ENCODE data around the gene SMIM21.

Gene SMIM21

GRCh38 chr18:75409806-75410205 lies 17.7 kb downstream of the SMIM21 start:
- TF ChIP-seq, protein P1, sequence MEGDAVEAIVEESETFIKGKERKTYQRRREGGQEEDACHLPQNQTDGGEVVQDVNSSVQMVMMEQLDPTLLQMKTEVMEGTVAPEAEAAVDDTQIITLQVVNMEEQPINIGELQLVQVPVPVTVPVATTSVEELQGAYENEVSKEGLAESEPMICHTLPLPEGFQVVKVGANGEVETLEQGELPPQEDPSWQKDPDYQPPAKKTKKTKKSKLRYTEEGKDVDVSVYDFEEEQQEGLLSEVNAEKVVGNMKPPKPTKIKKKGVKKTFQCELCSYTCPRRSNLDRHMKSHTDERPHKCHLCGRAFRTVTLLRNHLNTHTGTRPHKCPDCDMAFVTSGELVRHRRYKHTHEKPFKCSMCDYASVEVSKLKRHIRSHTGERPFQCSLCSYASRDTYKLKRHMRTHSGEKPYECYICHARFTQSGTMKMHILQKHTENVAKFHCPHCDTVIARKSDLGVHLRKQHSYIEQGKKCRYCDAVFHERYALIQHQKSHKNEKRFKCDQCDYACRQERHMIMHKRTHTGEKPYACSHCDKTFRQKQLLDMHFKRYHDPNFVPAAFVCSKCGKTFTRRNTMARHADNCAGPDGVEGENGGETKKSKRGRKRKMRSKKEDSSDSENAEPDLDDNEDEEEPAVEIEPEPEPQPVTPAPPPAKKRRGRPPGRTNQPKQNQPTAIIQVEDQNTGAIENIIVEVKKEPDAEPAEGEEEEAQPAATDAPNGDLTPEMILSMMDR (IDR thresholded peaks at IDR 0.05; ENCODE audit: low read depth, low read length, missing control alignments) = no peak
- H3K4me3 ChIP-seq (replicated peaks; ENCODE audit: low read depth, low read length) = no peak overlapping the region
- no peak for DNase-seq (ENCODE audit: extremely low read depth, low read depth)

DNA sequence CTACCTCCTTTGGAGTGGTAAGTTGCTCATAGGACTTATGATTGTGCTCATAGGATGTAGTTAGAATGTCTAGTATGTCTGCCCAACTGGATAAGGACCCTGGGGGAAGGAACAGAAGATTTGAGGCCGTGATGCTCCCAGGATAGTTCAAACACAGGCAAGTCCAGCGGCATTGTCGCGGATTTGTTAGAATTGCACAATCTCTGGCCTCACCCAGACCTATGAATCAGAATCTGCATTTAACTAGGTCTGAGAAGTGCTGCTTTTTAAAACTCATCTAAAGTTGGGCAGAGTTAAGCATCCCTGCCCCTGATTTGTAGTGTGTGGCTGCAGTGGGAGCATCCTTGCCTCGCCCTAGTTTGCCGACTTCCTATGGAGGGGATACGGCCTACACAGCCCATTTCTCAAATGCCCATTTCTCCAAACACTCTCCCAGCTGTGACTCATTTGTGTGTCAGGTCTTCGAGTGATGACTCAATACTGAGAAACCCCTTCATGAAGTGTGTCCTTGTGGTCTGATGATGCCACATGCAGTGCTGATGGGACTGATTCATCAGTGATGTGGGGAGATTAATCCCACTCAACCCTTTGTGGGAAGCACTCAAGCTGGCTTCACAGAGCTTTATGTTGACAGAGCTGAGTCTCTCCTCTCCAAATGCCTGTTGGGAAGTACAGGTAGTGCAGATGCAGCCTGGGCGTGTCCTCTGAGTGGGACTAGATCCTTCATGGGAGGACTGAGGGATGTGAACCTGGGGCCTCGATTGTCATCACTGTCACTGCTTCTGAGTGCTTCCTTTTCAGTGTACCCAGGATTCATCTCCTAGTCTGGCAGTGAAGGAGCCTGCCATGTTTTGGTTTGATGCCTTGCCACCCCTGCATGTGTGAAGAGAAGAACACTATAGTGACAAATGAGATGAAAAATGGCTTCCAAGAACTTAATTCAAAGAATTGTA lies 18.7 kb downstream of the SMIM21 start:
- TF ChIP-seq, protein P1 (IDR thresholded peaks at IDR 0.05; ENCODE audit: low read depth, low read length, missing control alignments) = no peak
- DNase-seq (ENCODE audit: extremely low read depth, low read depth) = peak; percentile 96
- H3K4me3 ChIP-seq (replicated peaks; ENCODE audit: low read depth, low read length) = no peak overlapping the region

GRCh38 chr18:75407468-75408437 lies 19.8 kb downstream of the SMIM21 start:
- TF ChIP-seq, protein P1 (IDR thresholded peaks at IDR 0.05; ENCODE audit: low read depth, low read length, missing control alignments) = no peak
- DNase-seq (ENCODE audit: extremely low read depth, low read depth) = no peak
- no peak overlapping the region for H3K4me3 ChIP-seq (replicated peaks; ENCODE audit: low read depth, low read length)

DNA sequence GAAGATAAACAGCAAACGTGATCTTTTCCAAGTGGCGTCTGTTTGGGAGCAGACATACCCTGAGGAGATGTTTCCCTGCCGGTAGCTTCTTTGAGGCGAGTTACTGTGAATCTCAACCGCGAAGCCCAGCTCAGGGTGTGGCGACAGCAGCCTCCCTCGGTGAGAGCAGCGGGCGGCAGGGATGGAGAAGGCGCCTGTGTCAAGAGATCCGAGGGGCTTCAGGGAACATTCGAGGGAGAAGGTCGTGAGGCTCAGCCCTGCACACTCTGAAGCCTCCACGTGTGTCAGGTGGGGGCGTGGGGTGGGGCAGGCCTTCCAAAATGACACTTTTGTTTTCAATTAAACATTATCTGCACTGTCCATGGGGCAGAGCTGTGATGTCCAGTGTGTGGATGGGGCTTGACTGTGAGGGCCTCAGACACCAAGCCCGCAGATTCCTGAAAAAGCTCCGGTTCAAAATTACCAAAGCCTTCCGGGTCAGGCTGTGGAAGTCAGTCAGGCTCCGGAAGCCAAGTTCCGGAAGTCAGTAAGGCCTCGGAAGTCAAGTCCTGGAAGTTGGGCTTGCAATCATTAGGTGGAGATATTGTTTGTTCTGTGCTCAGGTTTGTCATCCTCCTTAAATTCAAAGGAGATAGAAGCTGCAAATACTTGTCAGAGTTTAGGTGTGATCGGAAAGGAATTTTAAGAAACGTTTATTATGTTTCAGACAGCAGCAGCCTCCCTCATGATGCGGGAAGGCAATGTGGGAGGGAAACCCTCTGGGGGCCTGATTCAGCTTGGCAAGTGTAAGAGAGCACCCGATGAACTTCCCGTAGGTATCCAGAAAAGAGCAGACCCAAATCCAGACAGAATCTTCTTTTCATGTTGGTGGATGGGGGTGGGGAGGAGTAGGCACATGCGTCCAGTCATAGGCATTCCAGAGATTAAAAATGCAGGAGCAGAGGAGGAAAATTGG lies 20.7 kb downstream of the SMIM21 start:
- TF ChIP-seq, protein P1 (IDR thresholded peaks at IDR 0.05; ENCODE audit: low read depth, low read length, missing control alignments) = no peak
- DNase-seq (ENCODE audit: extremely low read depth, low read depth) = no peak
- H3K4me3 ChIP-seq (replicated peaks; ENCODE audit: low read depth, low read length) = no peak overlapping the region

GRCh38 chr18:75405351-75405750 lies 22.2 kb downstream of the SMIM21 start:
- no peak overlapping the region for H3K4me3 ChIP-seq (replicated peaks; ENCODE audit: low read depth, low read length)
- DNase-seq (ENCODE audit: extremely low read depth, low read depth) = no peak
- TF ChIP-seq, protein P1 (IDR thresholded peaks at IDR 0.05; ENCODE audit: low read depth, low read length, missing control alignments) = no peak

- no peak for DNase-seq (ENCODE audit: extremely low read depth, low read depth)
- TF ChIP-seq, protein P1 (IDR thresholded peaks at IDR 0.05; ENCODE audit: low read depth, low read length, missing control alignments) = no peak
- no peak overlapping the region for H3K4me3 ChIP-seq (replicated peaks; ENCODE audit: low read depth, low read length)
These were observed 27.1 kb downstream of the SMIM21 start for GRCh38 chr18:75400366-75400765.
